HEK293T (cell line): ENCODE results near the gene TBC1D19.

ENCODE experiments used
- ELF4 ChIP-seq: fragments of 450-650 bp; IDR thresholded peaks from 2 replicates; pipeline ENCODE4 v1.6.1; 2017; ENCODE audit warnings: antibody characterized with exemption
- FOXM1 ChIP-seq: fragments of 450-650 bp; IDR thresholded peaks from 2 replicates; pipeline ENCODE4 v1.6.1; 2017; ENCODE audit warnings: mild to moderate bottlenecking, borderline replicate concordance
- LEF1 ChIP-seq: fragments of 450-650 bp; IDR thresholded peaks from 2 replicates; pipeline ENCODE4 v1.6.1; 2017; ENCODE audit warnings: mild to moderate bottlenecking, borderline replicate concordance

DNA sequence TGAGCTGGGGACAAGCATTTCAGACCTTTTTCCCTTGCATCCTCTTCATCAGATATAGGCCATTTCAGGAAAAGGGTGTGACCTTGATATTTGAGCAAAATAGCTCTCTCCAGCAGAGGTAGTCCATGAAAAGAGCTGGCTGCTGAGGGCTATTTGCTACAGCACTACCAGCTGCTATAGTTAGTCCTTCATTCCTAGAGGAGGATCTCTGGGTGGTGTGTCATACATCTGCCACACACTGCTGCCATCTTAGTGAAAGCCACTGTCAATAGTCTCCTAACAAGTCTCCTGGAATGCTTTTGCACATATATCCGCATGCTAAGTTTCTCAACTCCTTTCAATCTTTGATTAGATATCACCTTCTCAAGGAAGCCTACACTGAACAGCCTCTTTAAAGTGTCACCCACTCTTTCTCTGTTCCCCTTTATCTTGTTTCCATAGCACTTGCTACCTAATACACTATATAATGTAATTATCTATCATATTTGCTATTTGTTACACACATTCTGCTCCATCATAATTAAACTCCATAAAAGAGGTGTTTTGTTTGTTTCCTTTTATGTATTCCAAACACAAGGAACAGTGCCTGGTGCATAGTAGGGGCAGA lies 131.9 kb downstream of the TBC1D19 start:
- no peak for TF ChIP-seq FOXM1
- no peak for TF ChIP-seq ELF4
- TF ChIP-seq LEF1, result no peak
